ENCODE data around the gene LRRC9. TPM values are rescaled to one million over a fixed set of nuclear protein-coding genes. Genes with fewer than 3 reads are reported as not detected.
A peak's percentile ranks its signal among the peaks of the same experiment; 100 is the strongest.

The LRRC9 gene
- total and polyA plus RNA-seq, 2 of the 13 experiments (the other 11 are each of a cell fraction or from before 2014, with no cell fraction given), result 0.08 to 0.18 TPM

- TF ChIP-seq, protein P1, sequence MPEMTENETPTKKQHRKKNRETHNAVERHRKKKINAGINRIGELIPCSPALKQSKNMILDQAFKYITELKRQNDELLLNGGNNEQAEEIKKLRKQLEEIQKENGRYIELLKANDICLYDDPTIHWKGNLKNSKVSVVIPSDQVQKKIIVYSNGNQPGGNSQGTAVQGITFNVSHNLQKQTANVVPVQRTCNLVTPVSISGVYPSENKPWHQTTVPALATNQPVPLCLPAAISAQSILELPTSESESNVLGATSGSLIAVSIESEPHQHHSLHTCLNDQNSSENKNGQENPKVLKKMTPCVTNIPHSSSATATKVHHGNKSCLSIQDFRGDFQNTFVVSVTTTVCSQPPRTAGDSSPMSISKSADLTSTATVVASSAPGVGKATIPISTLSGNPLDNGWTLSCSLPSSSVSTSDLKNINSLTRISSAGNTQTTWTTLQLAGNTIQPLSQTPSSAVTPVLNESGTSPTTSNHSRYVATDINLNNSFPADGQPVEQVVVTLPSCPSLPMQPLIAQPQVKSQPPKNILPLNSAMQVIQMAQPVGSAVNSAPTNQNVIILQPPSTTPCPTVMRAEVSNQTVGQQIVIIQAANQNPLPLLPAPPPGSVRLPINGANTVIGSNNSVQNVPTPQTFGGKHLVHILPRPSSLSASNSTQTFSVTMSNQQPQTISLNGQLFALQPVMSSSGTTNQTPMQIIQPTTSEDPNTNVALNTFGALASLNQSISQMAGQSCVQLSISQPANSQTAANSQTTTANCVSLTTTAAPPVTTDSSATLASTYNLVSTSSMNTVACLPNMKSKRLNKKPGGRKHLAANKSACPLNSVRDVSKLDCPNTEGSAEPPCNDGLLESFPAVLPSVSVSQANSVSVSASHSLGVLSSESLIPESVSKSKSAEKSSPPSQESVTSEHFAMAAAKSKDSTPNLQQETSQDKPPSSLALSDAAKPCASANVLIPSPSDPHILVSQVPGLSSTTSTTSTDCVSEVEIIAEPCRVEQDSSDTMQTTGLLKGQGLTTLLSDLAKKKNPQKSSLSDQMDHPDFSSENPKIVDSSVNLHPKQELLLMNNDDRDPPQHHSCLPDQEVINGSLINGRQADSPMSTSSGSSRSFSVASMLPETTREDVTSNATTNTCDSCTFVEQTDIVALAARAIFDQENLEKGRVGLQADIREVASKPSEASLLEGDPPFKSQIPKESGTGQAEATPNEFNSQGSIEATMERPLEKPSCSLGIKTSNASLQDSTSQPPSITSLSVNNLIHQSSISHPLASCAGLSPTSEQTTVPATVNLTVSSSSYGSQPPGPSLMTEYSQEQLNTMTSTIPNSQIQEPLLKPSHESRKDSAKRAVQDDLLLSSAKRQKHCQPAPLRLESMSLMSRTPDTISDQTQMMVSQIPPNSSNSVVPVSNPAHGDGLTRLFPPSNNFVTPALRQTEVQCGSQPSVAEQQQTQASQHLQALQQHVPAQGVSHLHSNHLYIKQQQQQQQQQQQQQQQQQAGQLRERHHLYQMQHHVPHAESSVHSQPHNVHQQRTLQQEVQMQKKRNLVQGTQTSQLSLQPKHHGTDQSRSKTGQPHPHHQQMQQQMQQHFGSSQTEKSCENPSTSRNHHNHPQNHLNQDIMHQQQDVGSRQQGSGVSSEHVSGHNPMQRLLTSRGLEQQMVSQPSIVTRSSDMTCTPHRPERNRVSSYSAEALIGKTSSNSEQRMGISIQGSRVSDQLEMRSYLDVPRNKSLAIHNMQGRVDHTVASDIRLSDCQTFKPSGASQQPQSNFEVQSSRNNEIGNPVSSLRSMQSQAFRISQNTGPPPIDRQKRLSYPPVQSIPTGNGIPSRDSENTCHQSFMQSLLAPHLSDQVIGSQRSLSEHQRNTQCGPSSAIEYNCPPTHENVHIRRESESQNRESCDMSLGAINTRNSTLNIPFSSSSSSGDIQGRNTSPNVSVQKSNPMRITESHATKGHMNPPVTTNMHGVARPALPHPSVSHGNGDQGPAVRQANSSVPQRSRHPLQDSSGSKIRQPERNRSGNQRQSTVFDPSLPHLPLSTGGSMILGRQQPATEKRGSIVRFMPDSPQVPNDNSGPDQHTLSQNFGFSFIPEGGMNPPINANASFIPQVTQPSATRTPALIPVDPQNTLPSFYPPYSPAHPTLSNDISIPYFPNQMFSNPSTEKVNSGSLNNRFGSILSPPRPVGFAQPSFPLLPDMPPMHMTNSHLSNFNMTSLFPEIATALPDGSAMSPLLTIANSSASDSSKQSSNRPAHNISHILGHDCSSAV (CRISPR knock-in tag; IDR thresholded peaks at IDR 0.05; ENCODE audit: borderline replicate concordance), result no peak
- no peak for TF ChIP-seq NFIC (IDR thresholded peaks at IDR 0.05; ENCODE audit: low read length)
- TF ChIP-seq ZFP1 (CRISPR knock-in tag; IDR thresholded peaks at IDR 0.05), result no peak
- TF ChIP-seq MTF2 (CRISPR knock-in tag; IDR thresholded peaks at IDR 0.05; ENCODE audit: borderline replicate concordance), result no peak
- 0 out of 2 replicates have a peak, but pooled peaks have one; percentile 39 for TF ChIP-seq ZMYM3 (CRISPR knock-in tag; IDR thresholded peaks at IDR 0.05)
- TF ChIP-seq, protein P2, sequence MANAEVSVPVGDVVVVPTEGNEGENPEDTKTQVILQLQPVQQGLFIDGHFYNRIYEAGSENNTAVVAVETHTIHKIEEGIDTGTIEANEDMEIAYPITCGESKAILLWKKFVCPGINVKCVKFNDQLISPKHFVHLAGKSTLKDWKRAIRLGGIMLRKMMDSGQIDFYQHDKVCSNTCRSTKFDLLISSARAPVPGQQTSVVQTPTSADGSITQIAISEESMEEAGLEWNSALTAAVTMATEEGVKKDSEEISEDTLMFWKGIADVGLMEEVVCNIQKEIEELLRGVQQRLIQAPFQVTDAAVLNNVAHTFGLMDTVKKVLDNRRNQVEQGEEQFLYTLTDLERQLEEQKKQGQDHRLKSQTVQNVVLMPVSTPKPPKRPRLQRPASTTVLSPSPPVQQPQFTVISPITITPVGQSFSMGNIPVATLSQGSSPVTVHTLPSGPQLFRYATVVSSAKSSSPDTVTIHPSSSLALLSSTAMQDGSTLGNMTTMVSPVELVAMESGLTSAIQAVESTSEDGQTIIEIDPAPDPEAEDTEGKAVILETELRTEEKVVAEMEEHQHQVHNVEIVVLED (CRISPR knock-in tag; IDR thresholded peaks at IDR 0.05; ENCODE audit: borderline replicate concordance), result no peak
- TF ChIP-seq BCL6 (CRISPR knock-in tag; IDR thresholded peaks at IDR 0.05), result peak; percentile 57
- TF ChIP-seq MTA3 (CRISPR knock-in tag; IDR thresholded peaks at IDR 0.05), result no peak
- TF ChIP-seq, protein P3, sequence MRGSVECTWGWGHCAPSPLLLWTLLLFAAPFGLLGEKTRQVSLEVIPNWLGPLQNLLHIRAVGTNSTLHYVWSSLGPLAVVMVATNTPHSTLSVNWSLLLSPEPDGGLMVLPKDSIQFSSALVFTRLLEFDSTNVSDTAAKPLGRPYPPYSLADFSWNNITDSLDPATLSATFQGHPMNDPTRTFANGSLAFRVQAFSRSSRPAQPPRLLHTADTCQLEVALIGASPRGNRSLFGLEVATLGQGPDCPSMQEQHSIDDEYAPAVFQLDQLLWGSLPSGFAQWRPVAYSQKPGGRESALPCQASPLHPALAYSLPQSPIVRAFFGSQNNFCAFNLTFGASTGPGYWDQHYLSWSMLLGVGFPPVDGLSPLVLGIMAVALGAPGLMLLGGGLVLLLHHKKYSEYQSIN (CRISPR knock-in tag; IDR thresholded peaks at IDR 0.05; ENCODE audit: borderline replicate concordance), result no peak
- TF ChIP-seq ZSCAN22 (CRISPR knock-in tag; IDR thresholded peaks at IDR 0.05), result no peak
- 0 out of 2 replicates have a peak, but pooled peaks have one; percentile 16 for TF ChIP-seq PHF21A (CRISPR knock-in tag; IDR thresholded peaks at IDR 0.05)
- no peak for TF ChIP-seq SOX6 (IDR thresholded peaks at IDR 0.05)
- no peak for TF ChIP-seq SOX6 (CRISPR knock-in tag; IDR thresholded peaks at IDR 0.05)
- TF ChIP-seq MED1 (CRISPR knock-in tag; IDR thresholded peaks at IDR 0.05), result 0 out of 2 replicates have a peak, but pooled peaks have one; percentile 22
- TF ChIP-seq ZNF556 (CRISPR knock-in tag; IDR thresholded peaks at IDR 0.05; ENCODE audit: borderline replicate concordance), result no peak
- TF ChIP-seq ZFYVE20 (CRISPR knock-in tag; IDR thresholded peaks at IDR 0.05; ENCODE audit: borderline replicate concordance, low read depth), result no peak
- no peak for TF ChIP-seq ZNF878 (CRISPR knock-in tag; IDR thresholded peaks at IDR 0.05)
- TF ChIP-seq CREB3 (CRISPR knock-in tag; IDR thresholded peaks at IDR 0.05), result no peak
These were observed at the start of gene LRRC9 (continued) for GRCh38 chr14:59919570-59920377.

All from HepG2 (cell line).